ENCODE measurements around the gene EFNA5. TPM values are rescaled to one million over a fixed set of nuclear protein-coding genes. Genes with fewer than 3 reads are reported as not detected.

Gene EFNA5
- total and polyA plus RNA-seq, 2 experiments from 2014 or later, result 7.5 to 10.1 TPM

- Histone ChIP-seq H3K27me3 (ENCODE audit: insufficient read depth) (no peaks in the 10 kb centered on the region), H4K20me1 (replicated peaks; ENCODE audit: insufficient read depth) (no peaks in the 10 kb centered on the region), H3K36me3 (ENCODE audit: insufficient read depth) (no peaks in the 10 kb centered on the region), H2AFZ (no peak overlapping the region), H3K4me1 (ENCODE audit: insufficient read depth) (peaks cover 74% of the 10 kb centered on the region), H3K9me2 (ENCODE audit: insufficient read depth) (no peaks in the 10 kb centered on the region), H3K27ac (ENCODE audit: low read depth) (peak overlapping the region; percentile 33; the same call in 1 of the 2 replicates), H3F3A (replicated peaks; ENCODE audit: low read depth) (no peaks in the 10 kb centered on the region; the same call in 1 of the 2 replicates), H3K79me2 (replicated peaks; ENCODE audit: insufficient read depth) (peaks cover 20% of the 10 kb centered on the region; the same call in 1 of the 2 replicates), H3K4me2 (peak overlapping the region; percentile 56), H3K4me3 (no peak overlapping the region)
- TF ChIP-seq ZNF331 (CRISPR knock-in tag; IDR thresholded peaks at IDR 0.05; ENCODE audit: low read depth), result no peak
- TF ChIP-seq POLR2AphosphoS5 (IDR thresholded peaks at IDR 0.05; ENCODE audit: low read depth), result no peak
- TF ChIP-seq CREB1 (CRISPR knock-in tag; IDR thresholded peaks at IDR 0.05; ENCODE audit: low read depth), result no peak
- no peak for TF ChIP-seq ZNF114 (CRISPR knock-in tag; IDR thresholded peaks at IDR 0.05)
- no peak for TF ChIP-seq JUNB (IDR thresholded peaks at IDR 0.05; ENCODE audit: unreplicated experiment)
- TF ChIP-seq STAT1 (IDR thresholded peaks at IDR 0.05; ENCODE audit: unreplicated experiment), result no peak
- TF ChIP-seq, protein P1, sequence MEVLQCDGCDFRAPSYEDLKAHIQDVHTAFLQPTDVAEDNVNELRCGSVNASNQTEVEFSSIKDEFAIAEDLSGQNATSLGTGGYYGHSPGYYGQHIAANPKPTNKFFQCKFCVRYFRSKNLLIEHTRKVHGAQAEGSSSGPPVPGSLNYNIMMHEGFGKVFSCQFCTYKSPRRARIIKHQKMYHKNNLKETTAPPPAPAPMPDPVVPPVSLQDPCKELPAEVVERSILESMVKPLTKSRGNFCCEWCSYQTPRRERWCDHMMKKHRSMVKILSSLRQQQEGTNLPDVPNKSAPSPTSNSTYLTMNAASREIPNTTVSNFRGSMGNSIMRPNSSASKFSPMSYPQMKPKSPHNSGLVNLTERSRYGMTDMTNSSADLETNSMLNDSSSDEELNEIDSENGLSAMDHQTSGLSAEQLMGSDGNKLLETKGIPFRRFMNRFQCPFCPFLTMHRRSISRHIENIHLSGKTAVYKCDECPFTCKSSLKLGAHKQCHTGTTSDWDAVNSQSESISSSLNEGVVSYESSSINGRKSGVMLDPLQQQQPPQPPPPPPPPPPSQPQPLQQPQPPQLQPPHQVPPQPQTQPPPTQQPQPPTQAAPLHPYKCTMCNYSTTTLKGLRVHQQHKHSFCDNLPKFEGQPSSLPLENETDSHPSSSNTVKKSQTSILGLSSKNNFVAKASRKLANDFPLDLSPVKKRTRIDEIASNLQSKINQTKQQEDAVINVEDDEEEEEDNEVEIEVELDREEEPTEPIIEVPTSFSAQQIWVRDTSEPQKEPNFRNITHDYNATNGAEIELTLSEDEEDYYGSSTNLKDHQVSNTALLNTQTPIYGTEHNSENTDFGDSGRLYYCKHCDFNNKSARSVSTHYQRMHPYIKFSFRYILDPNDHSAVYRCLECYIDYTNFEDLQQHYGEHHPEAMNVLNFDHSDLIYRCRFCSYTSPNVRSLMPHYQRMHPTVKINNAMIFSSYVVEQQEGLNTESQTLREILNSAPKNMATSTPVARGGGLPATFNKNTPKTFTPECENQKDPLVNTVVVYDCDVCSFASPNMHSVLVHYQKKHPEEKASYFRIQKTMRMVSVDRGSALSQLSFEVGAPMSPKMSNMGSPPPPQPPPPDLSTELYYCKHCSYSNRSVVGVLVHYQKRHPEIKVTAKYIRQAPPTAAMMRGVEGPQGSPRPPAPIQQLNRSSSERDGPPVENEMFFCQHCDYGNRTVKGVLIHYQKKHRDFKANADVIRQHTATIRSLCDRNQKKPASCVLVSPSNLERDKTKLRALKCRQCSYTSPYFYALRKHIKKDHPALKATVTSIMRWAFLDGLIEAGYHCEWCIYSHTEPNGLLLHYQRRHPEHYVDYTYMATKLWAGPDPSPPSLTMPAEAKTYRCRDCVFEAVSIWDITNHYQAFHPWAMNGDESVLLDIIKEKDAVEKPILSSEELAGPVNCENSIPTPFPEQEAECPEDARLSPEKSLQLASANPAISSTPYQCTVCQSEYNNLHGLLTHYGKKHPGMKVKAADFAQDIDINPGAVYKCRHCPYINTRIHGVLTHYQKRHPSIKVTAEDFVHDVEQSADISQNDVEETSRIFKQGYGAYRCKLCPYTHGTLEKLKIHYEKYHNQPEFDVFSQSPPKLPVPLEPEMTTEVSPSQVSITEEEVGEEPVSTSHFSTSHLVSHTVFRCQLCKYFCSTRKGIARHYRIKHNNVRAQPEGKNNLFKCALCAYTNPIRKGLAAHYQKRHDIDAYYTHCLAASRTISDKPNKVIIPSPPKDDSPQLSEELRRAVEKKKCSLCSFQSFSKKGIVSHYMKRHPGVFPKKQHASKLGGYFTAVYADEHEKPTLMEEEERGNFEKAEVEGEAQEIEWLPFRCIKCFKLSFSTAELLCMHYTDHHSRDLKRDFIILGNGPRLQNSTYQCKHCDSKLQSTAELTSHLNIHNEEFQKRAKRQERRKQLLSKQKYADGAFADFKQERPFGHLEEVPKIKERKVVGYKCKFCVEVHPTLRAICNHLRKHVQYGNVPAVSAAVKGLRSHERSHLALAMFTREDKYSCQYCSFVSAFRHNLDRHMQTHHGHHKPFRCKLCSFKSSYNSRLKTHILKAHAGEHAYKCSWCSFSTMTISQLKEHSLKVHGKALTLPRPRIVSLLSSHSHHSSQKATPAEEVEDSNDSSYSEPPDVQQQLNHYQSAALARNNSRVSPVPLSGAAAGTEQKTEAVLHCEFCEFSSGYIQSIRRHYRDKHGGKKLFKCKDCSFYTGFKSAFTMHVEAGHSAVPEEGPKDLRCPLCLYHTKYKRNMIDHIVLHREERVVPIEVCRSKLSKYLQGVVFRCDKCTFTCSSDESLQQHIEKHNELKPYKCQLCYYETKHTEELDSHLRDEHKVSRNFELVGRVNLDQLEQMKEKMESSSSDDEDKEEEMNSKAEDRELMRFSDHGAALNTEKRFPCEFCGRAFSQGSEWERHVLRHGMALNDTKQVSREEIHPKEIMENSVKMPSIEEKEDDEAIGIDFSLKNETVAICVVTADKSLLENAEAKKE (CRISPR knock-in tag; IDR thresholded peaks at IDR 0.05), result no peak
- no peak for TF ChIP-seq ETS1 (IDR thresholded peaks at IDR 0.05)
- no peak for TF ChIP-seq CTCF (conservative IDR thresholded peaks at IDR 0.05; ENCODE audit: low read depth in 2 of 2)
- TF ChIP-seq, protein P2, sequence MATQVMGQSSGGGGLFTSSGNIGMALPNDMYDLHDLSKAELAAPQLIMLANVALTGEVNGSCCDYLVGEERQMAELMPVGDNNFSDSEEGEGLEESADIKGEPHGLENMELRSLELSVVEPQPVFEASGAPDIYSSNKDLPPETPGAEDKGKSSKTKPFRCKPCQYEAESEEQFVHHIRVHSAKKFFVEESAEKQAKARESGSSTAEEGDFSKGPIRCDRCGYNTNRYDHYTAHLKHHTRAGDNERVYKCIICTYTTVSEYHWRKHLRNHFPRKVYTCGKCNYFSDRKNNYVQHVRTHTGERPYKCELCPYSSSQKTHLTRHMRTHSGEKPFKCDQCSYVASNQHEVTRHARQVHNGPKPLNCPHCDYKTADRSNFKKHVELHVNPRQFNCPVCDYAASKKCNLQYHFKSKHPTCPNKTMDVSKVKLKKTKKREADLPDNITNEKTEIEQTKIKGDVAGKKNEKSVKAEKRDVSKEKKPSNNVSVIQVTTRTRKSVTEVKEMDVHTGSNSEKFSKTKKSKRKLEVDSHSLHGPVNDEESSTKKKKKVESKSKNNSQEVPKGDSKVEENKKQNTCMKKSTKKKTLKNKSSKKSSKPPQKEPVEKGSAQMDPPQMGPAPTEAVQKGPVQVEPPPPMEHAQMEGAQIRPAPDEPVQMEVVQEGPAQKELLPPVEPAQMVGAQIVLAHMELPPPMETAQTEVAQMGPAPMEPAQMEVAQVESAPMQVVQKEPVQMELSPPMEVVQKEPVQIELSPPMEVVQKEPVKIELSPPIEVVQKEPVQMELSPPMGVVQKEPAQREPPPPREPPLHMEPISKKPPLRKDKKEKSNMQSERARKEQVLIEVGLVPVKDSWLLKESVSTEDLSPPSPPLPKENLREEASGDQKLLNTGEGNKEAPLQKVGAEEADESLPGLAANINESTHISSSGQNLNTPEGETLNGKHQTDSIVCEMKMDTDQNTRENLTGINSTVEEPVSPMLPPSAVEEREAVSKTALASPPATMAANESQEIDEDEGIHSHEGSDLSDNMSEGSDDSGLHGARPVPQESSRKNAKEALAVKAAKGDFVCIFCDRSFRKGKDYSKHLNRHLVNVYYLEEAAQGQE (IDR thresholded peaks at IDR 0.05; ENCODE audit: unreplicated experiment), result no peak
- no peak for TF ChIP-seq EZH2 (IDR thresholded peaks at IDR 0.05; ENCODE audit: low read depth, unreplicated experiment)
- TF ChIP-seq NANOG (IDR thresholded peaks at IDR 0.05; ENCODE audit: borderline replicate concordance), result no peak
- no peak for TF ChIP-seq EZH2phosphoT487 (IDR thresholded peaks at IDR 0.05; ENCODE audit: unreplicated experiment)
- Mint-ChIP-seq H3K4me1 (peaks cover 70% of the 10 kb centered on the region), H3K36me3 (ENCODE audit: low read depth) (no peaks in the 10 kb centered on the region), H3K27ac (peak overlapping the region; percentile 90), H3K9me3 (no peaks in the 10 kb centered on the region), H3K27me3 (ENCODE audit: insufficient read depth, low read depth, poor library complexity) (no peaks in the 10 kb centered on the region), H3K4me3 (no peak overlapping the region)
- DNase-seq (ENCODE audit: low spot score) (no peak), ATAC-seq (no peak)
Measured at GRCh38 chr5:107566986-107567385, 103.8 kb downstream of the EFNA5 start.
